ENCODE results near the gene HTR7.

DNA sequence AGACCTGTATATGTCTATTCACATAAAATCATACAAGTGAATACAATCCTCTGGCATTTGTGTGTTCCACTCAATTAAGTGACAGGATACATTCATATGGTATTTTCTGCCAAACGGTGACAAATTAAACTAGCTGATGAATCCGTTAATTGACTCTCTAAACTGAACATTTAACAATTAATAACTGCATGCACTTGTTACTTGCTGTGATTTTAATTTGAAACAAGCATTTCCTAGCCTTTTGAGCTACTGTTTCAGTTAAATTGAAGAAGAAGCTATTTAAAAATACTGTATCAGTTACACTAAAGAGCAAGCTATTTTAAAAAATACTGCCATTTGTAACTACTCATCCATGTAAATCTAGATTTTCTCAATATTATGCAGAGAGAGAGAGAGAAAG lies 67.4 kb downstream of the HTR7 start:
- TF ChIP-seq, protein P1, sequence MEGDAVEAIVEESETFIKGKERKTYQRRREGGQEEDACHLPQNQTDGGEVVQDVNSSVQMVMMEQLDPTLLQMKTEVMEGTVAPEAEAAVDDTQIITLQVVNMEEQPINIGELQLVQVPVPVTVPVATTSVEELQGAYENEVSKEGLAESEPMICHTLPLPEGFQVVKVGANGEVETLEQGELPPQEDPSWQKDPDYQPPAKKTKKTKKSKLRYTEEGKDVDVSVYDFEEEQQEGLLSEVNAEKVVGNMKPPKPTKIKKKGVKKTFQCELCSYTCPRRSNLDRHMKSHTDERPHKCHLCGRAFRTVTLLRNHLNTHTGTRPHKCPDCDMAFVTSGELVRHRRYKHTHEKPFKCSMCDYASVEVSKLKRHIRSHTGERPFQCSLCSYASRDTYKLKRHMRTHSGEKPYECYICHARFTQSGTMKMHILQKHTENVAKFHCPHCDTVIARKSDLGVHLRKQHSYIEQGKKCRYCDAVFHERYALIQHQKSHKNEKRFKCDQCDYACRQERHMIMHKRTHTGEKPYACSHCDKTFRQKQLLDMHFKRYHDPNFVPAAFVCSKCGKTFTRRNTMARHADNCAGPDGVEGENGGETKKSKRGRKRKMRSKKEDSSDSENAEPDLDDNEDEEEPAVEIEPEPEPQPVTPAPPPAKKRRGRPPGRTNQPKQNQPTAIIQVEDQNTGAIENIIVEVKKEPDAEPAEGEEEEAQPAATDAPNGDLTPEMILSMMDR (conservative IDR thresholded peaks at IDR 0.05; ENCODE audit: low read depth, low read length) = no peak
- no peak for TF ChIP-seq POLR2A (IDR thresholded peaks at IDR 0.05; ENCODE audit: low read depth, low read length)
- TF ChIP-seq MAFK (IDR thresholded peaks at IDR 0.05; ENCODE audit: low read depth, low read length) = no peak
- no peak for TF ChIP-seq CEBPB (IDR thresholded peaks at IDR 0.05; ENCODE audit: low read depth, low read length)
- no peak for TF ChIP-seq MXI1 (IDR thresholded peaks at IDR 0.05; ENCODE audit: borderline replicate concordance, low read depth, low read length)
- TF ChIP-seq RAD21 (IDR thresholded peaks at IDR 0.05; ENCODE audit: low read length) = no peak
- TF ChIP-seq RCOR1 (IDR thresholded peaks at IDR 0.05; ENCODE audit: insufficient replicate concordance, low read length) = no peak
- TF ChIP-seq NFE2L2 (IDR thresholded peaks at IDR 0.05; ENCODE audit: low read depth, low read length) = no peak

Data from IMR-90 (cell line).